ENCODE data around the gene ATAD1. TPM values are rescaled to one million over a fixed set of nuclear protein-coding genes. Genes with fewer than 3 reads are reported as not detected.

ATAD1 gene
- total and polyA plus RNA-seq, 9 of the 15 experiments (the other 6 are each of a cell fraction or from before 2014, with no cell fraction given) = 11.3 to 33.8 (median 27.3) TPM

GRCh38 chr10:87798082-87798481 lies 19.9 kb downstream of the ATAD1 start:
- DNase-seq (ENCODE audit: extremely low read depth in 1 of 4, low spot score in 3 of 4) = no peak
- Histone ChIP-seq H3K79me2 (ENCODE audit: control insufficient read depth, insufficient read depth, low read length) (peaks cover 20% of the 10 kb centered on the region), H2AFZ (ENCODE audit: low read depth, low read length) (no peak overlapping the region), H3K9ac (ENCODE audit: insufficient read depth in 1 of 2, low read depth in 2 of 2, low read length in 2 of 2) (no peak overlapping the region), H3K4me2 (ENCODE audit: insufficient read depth, low read length) (no peak overlapping the region), H3K27ac (ENCODE audit: extremely low read depth, low read depth, low read length) (no peak overlapping the region), H3K9me1 (ENCODE audit: control insufficient read depth, insufficient read depth, low read length) (no peaks in the 10 kb centered on the region), H3K4me1 (replicated peaks in 1 of 2; ENCODE audit: control insufficient read depth in 2 of 2, insufficient read depth in 2 of 2, low read length in 2 of 2) (no peaks in the 10 kb centered on the region), H4K20me1 (replicated peaks; ENCODE audit: control insufficient read depth, insufficient read depth, low read length) (no peaks in the 10 kb centered on the region), H3K27me3 (ENCODE audit: control insufficient read depth in 2 of 2, insufficient read depth in 2 of 2, low read length in 2 of 2) (no peaks in the 10 kb centered on the region), H3K9me3 (replicated peaks; ENCODE audit: control insufficient read depth, insufficient read depth, low read depth, low read length) (no peaks in the 10 kb centered on the region), H3K4me3 (no peak overlapping the region), H3K36me3 (ENCODE audit: control insufficient read depth, insufficient read depth, low read length) (peaks cover 37% of the 10 kb centered on the region; the same call in 1 of the 3 replicates)
- TF ChIP-seq MEF2A (IDR thresholded peaks at IDR 0.05; ENCODE audit: control insufficient read depth, low read depth, low read length) (no peak), ZNF3 (CRISPR knock-in tag; IDR thresholded peaks at IDR 0.05) (no peak), USF2 (CRISPR knock-in tag; IDR thresholded peaks at IDR 0.05) (no peak), ZNF57 (CRISPR knock-in tag; IDR thresholded peaks at IDR 0.05) (no peak), STAT5B (CRISPR knock-in tag; IDR thresholded peaks at IDR 0.05) (no peak), ZNF740 (CRISPR knock-in tag; IDR thresholded peaks at IDR 0.05) (no peak), ZNF740 (tag; IDR thresholded peaks at IDR 0.05) (no peak), RBBP5 (IDR thresholded peaks at IDR 0.05; ENCODE audit: borderline replicate concordance, insufficient read depth, low read length, poor library complexity, severe bottlenecking) (no peak), NFRKB (IDR thresholded peaks at IDR 0.05; ENCODE audit: low read depth) (no peak), ZNF696 (CRISPR knock-in tag; conservative IDR thresholded peaks at IDR 0.05) (no peak), EP300 (IDR thresholded peaks at IDR 0.05; ENCODE audit: low read length) (no peak), EWSR1 (IDR thresholded peaks at IDR 0.05; ENCODE audit: borderline replicate concordance, low read depth, partially characterized antibody) (no peak), MEIS2 (IDR thresholded peaks at IDR 0.05; ENCODE audit: partially characterized antibody) (no peak), MLLT1 (IDR thresholded peaks at IDR 0.05) (no peak), PPARD (CRISPR knock-in tag; IDR thresholded peaks at IDR 0.05) (no peak)
- no peak for FAIRE-seq
- POLR2A ChIA-PET = interaction anchor here (1.1 kb wide), 1 partner anchor 15 kb away, joined by 4 read pairs; no protein-coding TSS in a partner anchor
- BruUV-seq (replicated peaks) = no TSS peak
- ATAC-seq = peak; percentile 43; the same call in 2 of the 3 replicates
- in situ Hi-C loops (cut with MboI) = no loop called here
- CTCF ChIA-PET (ENCODE audit: low intra/inter-chr PET ratio) = no interaction called here
- 82% methylated on average over 4 of the region's 5 CpGs for WGBS (ENCODE audit: insufficient coverage, low coverage, missing lambda C conversion rate)
- intact Hi-C loops (cut with micrococcal nuclease) = no loop called here
